Urothelium cell line (cell line): ENCODE data around the gene ANAPC2.

Experiments
- DNase-seq: peaks from one replicate; pipeline ENCODE4 v3.0.0; 2011; ENCODE audit warnings: low spot score, mixed read lengths
- FAIRE-seq: peaks from 2 replicates; lab custom pipeline; 2011; peaks lifted over from hg19 to GRCh38; lab: Jason Lieb, UNC

ANAPC2 gene

DNA sequence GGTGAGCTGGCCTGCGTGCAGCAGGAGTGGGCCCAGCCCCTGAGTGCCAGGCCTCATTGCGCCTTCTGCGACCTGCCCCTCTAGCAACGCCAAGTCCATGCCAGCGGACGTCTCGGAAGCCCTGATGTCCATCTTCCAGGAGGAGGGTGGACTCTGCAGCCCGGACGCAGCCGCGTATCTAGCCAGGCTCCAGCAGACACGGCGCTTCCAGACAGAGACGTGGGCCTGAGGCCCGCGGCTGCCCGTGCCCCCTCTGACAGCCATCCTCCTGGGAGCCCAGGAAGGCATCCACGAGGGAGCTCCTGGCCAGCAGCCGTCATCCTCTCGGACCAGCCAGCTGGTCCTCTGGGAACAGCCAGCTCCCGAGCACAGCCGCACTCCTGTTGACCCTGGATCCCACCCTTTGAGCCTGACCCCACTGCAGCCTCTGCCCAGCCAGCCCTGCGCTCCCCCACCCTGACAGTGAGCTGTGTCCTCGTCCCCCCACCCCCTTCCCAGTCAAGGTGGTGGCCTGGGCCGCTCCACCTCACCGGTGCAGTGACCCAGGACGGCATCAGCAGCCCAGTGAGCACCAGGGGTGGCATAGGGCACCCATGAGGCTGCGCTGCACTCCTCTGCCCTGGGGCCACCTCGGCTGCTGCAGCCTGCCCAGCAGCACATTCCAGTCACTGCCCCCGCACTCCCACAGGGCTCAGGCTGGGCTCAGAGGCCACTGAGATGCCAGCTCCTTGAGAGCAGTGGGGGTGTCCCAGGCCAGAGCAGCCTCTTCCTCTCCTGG, 28.0 kb upstream of the ANAPC2 start:
- no peak for FAIRE-seq
- no peak for DNase-seq

DNA sequence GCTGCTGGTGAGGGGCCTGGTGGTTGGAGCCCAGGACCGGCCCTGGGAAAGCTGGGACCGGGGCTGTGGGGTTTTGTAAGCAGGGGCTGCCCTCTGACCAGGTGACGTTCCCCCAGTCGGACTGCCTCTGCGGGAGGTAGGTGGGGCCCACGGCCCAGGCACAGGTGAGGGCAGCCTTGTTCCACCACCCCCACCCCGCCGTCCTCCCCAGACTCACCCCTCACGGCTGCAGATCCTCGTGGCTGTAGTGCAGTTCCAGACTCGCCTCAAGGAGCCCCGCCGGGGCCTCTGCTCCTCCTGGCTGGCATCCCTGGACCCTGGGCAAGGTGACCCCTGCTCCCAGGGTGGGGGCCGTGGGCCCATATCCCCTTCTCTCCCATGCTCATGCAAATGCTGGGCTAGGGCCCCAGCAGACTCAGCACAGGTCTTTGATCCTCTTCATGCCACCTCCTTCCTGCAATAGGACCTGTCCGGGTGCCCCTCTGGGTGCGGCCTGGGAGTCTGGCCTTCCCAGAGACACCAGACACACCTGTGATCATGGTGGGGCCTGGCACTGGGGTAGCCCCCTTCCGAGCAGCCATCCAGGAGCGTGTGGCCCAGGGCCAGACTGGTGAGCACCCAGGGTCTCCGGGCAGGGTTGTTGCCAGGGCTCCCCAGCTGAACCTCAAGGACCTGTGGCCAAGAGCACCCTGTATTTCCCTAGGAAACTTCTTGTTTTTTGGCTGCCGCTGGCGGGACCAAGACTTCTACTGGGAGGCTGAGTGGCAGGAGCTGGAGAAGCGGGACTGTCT, 27.0 kb upstream of the ANAPC2 start:
- DNase-seq (no peak), FAIRE-seq (no peak)

DNA sequence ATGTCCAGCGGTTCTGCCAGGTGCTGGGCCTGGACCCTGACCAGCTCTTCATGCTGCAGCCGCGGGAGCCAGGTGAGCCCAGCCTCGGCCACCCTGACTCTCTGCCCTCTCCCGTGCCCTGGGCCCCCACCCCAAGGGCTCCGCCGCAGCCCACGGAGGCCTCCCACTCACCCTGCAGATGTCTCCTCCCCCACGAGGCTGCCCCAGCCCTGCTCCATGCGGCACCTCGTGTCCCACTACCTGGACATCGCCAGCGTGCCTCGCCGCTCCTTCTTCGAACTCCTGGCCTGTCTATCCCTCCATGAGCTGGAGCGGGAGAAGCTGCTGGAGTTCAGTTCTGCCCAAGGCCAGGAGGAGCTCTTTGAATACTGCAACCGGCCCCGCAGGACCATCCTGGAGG, 26.3 kb upstream of the ANAPC2 start:
- FAIRE-seq: no peak
- no peak for DNase-seq

DNA sequence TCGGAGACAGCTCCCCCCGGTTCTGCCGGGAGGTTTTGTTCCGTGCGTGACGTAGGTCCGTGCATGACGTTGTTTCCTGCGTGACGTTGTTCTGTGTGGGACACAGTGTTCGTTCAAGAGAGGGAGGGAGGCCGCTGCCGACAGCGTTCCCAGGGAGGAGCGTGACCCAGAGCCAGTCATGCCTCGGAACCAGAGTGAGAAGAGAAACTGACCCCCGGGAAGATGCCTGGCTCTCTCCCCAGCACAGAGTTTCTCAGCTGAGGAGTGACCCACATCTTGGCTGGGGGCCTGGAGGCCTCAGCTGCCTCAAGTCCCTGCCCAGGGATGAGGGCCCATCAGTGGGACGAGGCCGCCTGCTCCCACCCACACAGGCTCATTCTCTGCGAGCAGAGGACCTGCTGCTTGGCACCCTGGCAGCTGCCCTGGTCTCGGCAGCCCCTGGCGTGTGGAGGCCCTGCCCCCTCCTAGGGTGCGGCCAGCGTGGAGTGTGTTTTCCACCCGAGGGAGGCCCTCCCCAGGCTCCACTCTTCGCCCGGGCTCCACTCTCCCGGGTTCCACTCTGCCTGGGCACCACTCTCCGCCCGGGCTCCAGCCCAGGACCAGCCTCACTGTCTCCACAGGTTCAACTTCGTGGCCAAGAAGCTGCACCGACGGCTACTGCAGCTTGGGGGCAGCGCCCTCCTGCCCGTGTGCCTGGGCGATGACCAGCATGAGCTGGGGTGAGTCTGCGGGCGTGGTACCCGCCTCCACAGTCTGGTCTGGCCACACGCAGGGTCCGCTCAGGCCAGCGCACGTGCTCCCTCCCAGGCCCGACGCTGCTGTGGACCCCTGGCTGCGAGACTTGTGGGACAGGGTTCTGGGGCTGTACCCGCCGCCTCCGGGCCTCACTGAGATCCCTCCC, 25.1 kb upstream of the ANAPC2 start:
- no peak for FAIRE-seq

DNA sequence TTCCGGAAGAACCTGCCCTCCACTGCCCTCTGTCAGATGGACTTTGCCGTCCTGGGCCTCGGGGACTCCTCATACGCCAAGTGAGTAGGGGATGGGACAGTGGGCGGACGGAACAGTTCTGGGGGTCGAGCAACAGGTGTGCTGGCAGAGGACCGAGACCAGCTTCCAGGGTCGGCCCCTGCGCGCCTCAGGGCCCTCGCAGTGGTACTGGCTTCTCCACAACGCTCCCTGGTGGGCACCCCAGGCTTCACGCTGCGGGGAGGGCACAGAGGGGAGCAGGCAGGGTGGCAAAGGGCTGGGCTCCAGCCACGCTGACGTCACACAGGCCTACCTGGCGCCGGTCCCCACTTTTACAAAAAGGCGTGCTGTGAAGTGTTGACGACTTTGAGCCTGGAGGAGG, 24.2 kb upstream of the ANAPC2 start:
- DNase-seq: no peak
- FAIRE-seq: no peak

More for the DNA sequence above, 25.1 kb upstream of the ANAPC2 start:
- no peak for DNase-seq

DNA sequence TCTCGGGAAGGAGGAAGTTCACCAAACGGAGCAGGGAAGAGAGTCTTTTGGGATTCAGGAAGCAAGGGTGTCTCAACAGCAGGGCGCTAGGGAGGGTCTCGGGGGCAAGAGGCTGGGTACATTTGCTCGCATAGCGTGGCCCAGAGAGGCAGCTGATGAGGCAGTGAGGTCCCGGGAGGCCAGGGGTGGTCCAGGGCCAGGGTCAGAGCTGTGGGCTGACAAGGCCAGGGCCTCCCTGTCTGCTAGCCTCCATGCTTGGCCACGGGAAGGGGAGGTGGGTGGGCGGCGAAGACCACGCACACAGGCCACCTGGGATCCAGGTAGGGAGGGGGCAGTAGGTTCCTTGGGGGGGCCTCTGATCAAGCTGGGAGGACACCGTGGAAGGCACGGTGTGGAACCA, 23.2 kb upstream of the ANAPC2 start:
- DNase-seq: no peak
- FAIRE-seq: no peak

DNA sequence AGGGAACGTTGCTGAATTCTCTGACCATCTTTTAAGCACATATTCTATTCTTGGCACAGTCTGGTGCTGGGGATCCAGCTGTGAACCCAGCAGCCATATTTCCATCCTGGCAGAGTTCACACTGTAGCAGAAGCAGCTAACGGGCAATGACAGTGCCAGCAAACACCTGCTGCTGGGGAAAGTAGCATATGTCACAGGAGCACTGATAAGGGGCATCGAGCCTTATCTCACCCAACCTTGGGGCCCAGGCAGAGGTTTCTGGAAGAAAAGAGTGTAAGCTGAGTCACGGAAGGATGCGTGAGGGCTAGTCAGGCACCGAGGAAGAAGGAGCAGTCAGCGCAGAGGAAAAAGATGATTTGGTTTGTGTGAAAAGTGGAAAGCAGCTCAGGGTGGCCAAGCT, 18.2 kb upstream of the ANAPC2 start:
- DNase-seq (no peak), FAIRE-seq (no peak)

DNA sequence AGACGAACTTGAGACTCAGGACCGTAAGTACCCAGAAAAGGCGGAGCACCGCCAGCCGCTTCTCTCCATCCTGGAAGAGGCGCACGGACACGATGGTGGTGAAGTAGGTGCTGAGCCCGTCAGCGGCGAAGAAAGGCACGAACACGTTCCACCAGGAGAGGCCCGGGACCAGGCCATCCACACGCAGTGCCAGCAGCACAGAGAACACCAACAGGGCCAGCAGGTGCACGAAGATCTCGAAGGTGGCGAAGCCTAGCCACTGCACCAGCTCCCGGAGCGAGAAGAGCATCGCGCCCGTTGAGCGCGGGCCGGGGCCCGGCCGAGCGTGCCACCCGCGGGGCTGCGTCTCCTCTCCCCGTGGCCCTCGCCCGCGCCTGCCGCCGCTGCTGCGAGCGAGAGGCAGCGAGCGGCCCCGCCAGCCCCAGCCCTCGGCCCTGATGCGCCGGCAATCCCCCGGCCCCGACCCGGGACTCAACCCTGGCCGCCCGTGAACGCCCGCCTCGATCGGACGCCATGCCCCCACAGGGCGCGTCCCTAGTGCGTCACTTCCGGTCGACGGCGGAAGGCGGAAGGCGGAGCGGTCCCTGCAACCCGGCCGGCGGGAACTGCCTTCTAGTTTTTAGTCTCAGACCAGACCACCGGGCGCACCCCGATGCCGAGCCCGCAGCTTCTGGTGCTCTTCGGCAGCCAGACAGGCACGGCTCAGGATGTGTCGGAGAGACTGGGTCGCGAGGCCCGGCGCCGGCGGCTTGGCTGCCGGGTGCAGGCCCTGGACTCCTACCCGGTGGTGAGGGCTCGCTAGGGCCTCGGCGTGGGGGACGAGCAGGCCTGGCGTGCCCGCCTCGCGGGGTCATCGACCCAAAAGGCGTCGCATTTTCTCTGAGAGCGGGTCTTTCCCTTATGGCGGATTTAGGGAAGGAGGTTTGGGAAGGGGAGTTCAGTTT, 17.0 kb upstream of the ANAPC2 start, which contains the start of the genes NDOR1 and TMEM203:
Gene NDOR1 (plus strand): TSS at position 575 of the 944 bp plus-strand sequence. CDS start 78 bp downstream, at position 653.
Gene TMEM203 (minus strand): TSS at position 523 of the 944 bp plus-strand sequence. CDS start 234 bp downstream, at position 289.
- DNase-seq (peak; percentile 92), FAIRE-seq (peak; percentile 37)

DNA sequence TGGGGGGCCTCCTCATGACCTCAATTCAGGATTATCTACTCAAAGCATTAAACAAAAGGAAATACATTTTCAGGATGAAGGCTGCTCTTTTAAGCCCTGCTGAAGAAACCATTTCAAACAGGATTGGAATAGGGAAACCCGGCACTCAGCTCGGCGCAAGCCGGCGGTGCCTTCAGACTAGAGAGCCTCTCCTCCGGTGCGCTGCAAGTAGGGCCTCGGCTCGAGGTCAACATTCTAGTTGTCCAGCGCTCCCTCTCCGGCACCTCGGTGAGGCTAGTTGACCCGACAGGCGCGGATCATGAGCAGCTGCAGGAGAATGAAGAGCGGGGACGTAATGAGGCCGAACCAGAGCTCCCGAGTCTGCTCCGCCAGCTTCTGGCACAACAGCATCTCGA, 16.4 kb upstream of the ANAPC2 start:
- FAIRE-seq (no peak), DNase-seq (no peak)

DNA sequence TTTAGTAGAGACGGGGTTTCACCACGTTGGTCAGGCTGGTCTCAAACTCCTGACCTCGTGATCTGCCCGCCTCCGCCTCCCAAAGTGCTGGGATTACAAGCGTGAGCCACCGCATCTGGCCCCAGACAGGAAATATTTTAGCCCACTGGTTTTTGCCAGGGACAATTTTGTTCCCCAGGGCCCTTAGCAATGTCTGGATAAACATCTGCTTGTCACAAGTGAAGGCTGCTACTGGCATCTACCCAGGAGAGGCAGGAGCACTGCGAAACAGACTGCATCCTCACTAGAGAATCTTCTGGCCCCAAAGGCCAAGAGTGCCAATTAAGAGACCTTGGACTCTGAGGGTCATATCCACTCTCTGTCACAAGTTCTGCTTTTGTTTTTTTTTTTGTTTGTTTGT, 14.6 kb upstream of the ANAPC2 start:
- no peak for FAIRE-seq
- DNase-seq: no peak

DNA sequence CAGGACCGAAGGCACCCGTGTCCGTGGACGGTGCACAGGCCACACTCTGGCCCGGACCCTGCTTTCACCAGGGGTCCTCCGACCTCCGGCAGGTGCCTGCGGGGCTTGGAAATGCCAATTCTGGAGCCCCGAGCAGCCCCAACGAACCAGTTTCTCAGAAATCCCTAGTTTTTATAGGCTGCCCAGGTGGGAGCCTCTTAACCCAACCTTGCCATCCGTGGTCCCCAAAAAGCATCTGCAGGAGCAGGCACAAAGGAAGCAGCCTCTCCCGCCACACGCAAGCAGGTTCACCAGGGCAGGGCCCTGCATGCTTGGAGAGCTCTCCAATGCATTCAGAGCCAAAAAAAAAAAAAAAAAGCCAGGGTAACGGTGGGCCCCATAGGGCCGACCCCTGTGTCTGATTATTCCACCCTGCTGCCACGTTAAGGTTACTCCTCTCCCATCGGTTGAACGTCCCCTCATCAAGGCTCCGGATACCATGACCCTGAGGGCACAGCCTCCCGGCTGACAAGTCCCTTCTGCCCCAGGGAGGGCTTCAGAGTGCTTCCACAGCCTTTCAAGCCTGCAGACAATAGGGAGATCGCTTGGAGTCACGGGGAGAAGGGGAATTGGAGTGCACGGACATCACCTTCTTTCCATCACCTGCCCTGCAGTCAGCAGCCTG, 13.0 kb upstream of the ANAPC2 start:
- DNase-seq: no peak

DNA sequence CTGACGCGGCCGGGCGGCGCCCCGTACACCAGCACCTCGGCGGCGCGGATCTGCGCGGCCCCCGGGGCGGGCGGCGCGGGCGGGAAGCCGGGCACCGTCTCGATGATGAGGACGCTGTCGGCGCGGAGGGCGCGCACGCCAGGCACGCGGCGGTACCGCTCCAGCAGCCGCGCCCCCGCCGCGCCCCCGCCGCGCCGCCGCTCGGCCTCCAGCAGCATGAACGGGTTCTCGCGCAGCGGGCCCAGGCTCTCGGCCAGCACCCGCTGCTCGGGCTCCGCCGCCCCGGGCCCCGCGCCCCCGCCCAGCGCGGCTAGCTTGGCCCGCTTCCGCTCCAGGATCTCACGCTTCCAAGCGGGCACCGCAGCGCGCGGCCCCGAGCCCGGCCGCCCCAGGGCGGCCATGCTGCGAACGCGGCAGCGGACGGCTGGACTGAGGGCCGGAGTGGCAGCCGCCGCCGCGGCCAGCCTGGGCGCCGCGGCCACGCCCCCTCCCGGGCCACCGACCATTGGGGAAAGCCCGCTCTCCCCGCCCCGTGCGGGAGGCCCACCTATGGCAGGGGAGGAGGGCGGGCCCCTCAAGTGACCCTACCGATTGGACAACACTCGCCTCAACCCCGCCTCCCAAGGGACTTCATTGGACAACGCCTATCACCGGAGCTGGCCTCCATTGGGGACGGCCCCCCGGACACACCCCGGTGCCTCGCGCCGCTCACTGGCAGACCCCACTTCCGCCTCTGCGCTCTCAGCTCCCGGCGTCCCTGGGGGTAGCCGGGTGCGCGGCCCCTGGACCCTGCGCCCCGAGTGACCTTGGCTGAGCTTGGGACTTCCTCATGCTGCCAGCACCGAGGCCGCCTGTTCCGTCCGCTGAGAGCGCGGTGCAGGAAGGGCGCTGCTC, 12.2 kb upstream of the ANAPC2 start, which contains the start of gene TPRN:
Gene TPRN (minus strand): TSS at position 431 of the 894 bp plus-strand sequence. CDS start 30 bp downstream, at position 401.
- FAIRE-seq (peak; percentile 92), DNase-seq (peak; percentile 100)

More for the DNA sequence above, 13.0 kb upstream of the ANAPC2 start:
- no peak for FAIRE-seq

DNA sequence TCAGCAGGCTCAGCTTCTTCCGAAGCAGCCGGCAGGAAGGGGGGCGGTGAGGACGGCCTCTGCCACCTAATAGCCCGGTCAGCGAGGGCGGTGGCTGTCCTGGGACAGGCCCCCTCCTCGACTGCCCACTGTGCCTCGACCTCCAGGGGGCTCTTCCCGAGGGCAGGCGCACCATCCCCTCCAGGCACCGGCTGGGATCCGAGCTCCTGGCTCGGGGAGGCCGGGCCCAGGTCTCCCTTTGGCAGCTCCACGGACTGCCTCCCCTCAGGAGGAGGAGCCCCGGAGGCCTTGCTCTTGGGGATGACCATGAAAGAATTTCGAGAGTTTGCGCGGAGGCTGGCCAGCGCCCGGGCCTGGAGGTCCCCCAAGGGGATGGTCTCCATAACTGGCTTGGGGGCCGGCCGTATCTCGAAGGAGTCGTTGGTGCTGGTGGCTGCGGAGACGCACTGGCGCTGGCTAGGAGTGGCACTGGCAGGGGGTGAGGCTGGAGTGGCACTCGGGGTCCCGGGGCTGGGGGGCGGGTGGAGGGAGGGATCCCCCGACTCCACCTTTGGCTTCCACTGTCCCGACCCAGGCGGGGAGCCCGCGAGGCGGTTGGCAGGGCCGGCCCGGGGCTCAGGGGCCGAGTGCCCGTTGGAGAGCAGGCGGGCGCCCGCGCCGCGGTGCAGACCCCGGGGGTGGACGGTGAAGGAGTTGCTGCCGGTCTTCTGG, 11.2 kb upstream of the ANAPC2 start:
- DNase-seq (no peak), FAIRE-seq (no peak)

DNA sequence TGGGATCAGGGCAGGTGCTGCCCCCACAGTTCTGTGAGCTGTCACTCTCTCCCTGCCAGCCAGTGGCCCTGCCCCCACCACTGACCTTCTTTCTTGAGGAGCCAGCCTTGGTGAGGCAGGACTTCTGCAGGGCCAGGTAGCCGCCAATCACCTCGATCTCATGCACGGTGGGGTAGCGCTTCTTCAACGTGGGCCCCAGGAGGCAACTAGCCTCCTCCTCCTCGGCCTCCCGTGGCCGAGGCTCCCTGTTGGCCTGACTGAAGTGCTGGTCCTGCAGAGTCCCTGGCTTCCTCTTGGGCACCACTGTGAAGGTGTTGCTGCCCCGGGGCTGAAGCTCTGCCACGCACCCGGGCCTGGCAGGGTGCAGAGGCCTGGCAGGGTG, 10.5 kb upstream of the ANAPC2 start:
- DNase-seq: no peak
- FAIRE-seq: peak; percentile 5

DNA sequence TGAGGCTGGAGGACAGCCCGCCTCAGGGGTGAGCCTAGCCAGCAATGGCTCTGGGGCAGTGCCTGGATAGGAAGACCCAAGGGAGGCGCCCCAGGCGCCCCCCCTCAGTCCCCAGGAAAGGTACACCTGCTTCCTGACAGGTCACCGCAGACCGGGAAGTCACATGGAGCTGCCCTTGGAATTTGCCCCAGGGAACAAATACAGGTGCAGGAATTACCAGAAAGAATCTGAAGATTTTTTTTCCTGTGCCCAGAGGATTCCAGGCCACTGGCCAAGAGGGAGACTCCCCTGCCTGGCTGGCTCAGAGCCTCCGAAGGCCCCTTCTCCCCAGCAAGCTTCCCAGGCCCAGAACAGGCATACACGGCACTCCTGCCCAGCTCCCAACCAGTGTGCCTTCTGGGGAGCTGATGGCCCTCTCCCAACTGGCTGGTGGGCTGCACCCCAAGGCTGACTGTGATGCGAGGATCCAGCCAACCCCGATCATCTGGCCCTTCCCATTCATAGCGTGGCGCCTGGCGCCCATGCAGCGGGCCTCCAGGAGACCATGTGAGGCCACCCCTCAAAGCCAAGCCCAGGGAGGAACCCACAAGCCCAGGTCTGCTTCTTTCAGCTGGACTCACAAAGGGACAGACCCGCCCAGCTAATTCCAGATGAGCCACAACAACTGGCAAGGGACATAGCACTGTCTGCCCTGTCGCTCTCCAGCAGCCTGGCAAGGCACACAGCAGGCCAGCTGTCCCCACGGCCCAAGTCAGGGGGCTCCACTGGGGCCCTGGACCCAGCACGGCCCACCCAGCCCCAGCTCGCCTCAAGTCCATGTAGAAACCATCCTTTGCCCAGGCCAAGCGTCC, 9.9 kb upstream of the ANAPC2 start:
- FAIRE-seq (no peak), DNase-seq (no peak)

DNA sequence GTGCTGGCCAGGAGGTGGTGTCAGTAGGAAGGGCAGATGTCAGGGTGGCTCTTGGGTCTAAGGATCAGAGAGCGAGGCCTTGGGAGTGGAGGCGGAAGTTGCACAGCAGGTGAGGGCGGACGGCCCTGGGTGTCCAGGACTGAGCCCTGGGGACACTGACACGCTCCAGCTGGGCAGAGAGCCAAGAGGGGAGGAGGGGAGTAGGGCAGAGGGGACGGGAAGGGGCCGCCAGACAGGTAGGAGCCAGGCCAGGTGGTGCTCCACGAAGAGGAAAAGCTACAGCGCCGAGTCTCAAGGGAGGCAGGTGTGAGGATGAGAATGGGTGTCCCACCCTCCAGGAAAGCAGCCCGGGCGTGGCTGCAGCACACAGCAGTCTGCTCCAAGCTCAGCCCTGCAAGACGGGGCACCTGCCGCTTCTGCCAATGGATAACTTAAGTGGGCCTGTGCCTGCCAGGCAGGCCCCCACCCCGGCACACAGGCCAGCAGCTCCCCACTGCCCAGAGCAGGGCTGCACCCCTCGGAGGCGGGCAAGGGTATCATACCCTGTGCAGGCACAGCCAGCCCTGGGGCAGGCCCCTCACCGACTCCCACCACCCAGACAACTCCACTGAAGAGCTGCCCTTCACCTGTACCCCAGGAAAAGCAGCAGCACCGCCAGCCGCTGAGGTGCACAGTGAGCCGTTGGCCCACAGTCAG, 7.3 kb upstream of the ANAPC2 start:
- FAIRE-seq: no peak
- no peak for DNase-seq
